HG02970 (cell line): Measurements from ENCODE around the gene SNAPC1.

Experiments used
- ATAC-seq: cut with Tn5 transposase; IDR thresholded peaks from one replicate; pipeline ENCODE4 v1.9.1; 2021; ENCODE audit warnings: mild to moderate bottlenecking, moderate library complexity, moderate number of reproducible peaks; ENCODE audit not compliant: unreplicated experiment, low FRiP score

The SNAPC1 gene

DNA sequence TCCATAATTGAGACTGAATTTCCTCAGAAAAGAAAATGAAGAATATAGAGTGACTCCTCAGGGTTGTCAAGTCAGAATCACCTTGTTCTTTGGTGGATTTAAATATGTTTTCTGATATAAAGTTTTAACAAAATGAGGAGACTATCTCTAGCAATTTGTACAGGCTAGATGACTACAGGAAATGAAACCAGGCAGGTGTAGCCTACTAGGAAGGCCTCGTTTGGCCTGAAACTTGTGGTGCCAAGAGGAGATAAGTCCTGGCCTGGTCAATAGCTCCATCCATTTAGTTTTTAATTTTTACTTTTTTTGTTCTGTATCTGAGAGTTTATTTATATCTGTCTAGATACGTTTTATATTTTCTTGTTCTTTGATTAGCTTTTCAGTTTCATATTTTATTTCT is 41.5 kb downstream of the SNAPC1 start:
- ATAC-seq = no peak

DNA sequence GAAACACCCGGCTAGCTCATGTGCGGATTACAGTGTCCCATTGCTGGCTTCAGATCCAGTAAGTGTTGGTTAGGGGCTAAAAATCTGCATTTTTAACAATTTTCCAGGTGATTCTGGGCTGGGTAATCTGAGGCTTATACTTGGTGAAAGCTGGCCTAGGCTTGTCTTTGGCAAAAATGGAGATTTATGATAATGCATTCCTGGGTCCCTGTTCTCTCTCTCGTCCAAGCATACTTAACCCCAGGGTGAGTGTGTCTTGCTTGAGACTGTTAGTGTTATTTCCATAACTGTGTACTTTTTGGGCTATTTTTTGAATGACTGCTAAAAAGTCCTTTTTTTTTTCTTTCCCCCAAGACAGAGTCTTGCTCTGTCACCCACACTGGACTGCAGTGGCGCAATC is 43.2 kb downstream of the SNAPC1 start:
- ATAC-seq = no peak

DNA sequence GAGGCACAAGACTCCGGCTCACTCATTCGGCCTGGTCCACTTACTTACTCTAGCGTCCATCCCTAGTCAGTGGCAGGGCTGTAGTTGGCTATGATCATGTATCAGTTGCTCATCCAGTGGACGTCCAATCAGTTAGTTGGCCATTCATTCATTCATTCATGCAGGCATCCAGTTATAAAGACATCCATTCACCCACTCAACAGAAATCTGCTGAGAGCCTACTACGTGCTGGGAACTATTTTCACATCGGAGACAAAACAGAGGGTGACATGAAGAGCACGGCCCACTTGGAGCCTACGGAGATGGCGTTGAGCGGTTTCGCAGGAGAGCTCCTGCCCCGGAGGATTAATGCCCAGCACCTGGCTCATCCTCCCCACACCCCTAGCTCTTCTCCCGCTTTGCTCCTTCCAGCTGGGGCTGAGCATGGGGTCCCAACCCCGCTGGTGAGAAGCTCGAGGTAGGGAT is 49.7 kb downstream of the SNAPC1 start:
- ATAC-seq = no peak

DNA sequence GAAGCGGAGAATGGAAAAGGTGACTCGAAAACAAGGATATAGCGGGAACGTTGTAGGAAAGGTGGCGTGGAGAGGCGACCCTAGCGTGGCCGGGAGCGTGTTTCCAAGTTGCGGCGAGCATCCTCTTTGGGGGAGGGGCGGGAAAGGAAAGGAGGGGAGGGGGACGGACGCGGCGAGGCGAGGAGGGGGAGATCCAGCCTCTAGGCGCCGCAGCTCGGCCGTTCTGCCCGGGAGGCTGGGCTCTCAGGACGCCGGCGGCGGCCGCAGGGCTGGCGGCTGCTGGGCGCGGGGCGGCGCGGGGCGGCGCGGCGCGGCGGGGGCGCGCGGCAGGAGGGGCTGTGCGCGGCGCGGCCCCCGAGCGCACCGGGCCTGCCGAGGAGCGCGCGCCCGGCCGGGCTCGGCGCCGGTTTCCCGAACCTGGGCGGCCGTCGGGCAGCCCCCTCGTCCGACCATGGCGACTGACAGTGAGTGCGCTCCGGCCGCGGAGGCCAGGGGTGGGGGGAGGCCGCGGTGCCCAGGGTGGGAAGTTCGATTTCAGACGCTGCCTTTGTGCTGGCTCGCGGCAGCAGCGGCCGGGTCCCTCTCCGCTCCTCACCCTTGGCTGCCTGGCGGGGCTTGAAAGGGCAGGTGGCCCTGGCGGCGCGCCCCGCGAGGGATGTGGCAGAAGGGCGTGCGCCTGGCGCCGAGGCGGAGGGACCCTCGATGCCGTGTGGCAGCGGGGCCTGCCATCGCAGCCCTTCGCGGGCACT is 50.3 kb downstream of the SNAPC1 start, which contains the start of gene SYT16:
TSS of gene SYT16 (plus strand) at position 357 of the 749 bp plus-strand sequence.
- ATAC-seq = no peak

DNA sequence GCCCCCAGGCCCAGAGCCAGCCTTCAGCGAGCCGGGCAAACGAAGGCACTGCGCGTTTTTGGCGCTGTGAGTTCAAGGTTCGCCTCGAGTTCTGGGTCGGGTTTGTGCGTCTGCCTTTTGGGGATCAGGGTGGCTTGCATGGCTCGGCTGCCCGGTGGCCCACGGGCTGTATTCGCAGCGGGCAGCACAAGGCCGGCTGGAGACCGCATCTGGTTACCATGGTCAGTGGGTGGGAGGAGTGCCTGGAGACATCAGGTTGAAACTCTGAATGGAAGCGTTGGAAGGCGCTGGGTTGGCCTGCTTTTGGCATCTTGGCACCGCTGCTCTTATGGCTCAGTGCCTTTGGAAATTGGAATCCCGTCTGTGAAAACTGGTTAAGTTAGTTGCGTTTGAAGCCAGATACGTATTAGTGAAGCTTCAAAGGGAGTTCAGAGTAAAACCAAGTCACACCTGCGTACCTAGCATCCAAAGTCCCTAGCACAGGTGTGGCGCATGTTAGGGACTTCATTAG is 50.9 kb downstream of the SNAPC1 start:
- ATAC-seq = no peak

DNA sequence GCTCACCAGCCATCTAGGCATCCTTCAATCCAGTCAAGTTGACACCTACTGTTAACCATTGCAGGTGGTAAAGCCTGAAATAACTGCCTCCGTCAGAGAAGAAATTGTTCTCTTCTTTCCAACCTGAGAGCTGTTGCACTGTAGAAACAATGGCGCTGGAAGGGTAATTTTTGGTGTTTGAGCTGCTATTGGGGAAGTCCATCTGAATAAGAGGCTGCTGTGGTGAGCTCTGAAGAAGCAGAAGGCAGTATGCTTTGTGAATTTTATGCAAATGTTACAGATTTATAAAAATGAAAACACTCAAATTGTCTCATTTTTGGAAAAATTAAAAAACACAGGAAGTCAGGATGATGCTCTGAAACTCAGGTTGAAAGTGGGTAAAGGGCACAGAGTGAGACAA is 60.2 kb downstream of the SNAPC1 start:
- ATAC-seq = no peak

DNA sequence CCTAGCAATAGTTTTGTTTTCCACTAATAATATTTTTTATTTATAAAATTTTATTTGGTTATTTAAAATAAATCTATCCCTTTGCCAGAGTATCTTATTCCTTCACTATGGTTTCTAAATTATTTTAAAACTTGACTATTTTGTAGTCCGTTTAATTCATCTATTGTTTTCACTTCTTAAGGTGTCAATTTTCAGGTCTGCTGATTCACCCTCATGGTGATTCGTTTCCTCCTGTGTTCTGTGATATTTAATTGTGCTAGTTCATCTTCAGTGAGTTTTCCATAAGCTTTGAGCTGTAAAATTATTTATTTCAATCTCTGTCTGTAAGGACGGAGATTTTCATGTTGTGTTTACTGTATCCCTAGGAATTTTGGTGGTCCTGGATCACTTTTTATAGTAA is 70.6 kb downstream of the SNAPC1 start:
- ATAC-seq = no peak

DNA sequence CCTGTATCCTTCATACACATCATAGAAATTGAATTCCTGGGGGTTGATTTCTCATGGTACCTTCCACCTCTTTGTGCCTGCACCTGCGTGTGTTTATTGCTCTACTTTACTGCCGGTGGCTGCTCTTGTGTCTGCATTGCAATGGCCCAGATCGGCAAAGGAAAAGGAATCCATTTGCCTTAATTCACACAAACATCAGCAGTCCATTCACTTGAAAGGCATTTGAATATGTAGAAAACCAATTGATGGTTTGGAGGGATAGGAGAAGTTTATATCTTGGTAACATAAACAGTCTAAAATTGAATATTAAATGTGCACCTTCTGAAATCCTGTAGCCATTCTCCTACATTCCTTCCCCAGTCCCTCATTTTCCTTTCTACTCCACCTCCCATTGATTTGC is 74.0 kb downstream of the SNAPC1 start:
- no peak for ATAC-seq

DNA sequence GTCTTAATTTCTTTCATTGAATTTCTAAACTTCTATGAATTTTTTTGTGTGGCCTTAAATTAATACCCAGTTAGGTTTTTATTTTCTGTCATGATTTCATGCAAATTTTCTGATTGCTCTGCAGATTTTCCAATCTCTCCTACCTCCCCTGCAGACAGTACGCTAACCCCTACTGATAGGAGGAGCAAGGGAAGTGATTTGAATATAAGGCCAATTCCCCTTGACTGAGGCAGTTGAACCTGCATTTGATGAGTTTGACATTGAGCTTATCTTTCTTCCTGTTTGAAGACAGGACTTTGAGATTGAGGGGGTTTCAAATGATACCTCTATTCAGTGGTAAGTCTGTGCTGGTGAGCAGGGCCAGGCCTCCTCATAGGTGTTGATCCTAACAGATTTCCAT is 74.6 kb downstream of the SNAPC1 start:
- ATAC-seq = no peak

DNA sequence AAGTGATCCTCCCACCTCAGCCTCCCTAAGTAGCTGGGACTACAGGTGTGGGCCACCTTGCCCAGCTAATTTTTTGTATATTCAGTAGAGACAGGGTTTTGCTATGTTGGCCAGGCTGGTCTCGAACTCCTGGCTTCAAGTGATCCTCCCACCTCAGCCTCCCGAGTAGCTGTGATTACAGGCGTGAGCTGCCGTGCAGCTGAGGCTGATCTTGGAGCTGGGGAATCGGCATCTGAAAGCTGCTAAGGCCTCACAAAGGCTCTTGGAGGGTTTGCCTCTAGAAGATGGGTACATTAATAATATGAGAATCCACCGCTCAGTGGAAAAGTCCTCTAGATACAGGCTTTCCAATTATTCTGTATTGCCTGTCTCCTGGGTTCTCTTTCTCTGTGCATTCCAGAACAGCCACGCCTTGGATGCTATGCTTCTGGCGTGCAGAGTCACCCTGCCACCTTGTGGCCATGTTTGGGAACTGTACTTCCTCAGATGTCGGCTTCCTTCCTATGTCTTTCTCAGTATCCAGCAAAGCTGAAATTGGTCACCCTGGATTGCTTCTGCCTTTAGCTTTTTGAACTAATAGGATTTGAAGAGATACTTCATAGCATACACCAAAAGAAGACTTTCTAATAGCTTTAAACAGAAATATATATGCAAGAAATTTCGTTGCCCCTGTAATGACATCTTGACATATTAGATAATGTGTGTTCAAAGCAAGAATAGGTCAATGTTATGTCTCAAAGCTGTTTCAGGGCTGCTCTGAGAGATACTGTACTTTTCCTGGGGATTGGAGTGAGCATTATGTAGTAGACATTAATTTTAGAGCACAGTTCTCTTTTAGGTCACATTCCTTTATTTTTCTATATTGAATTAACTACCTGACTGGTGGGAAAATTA is 75.4 kb downstream of the SNAPC1 start:
- ATAC-seq = no peak

DNA sequence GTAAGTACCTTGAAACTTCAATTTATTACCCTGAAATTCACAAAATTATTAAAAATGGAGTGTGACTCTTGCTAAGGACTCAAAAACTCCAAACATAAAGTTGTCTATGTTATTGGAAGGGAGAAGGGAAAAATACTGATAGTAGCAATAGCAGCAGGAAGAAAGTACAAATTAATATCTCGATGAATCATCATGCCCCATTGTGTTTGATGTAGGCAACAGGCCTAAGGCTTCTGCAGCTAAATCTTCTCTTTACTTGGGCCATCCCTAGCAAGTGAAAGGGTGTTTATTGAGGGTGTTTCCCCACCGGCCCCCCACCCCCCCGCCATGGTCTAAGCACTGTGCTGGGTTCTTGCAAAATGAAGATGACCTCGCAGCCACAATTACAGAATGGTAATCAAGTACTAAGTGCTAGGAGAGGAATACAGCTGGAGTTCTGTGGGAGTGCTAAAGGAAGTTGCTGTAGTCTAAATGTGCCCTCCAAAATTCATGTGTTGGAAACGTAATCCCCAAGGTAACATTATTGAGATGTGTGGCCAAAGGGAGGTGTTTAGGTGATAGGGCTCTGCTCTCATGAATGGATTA is 76.5 kb downstream of the SNAPC1 start:
- no peak for ATAC-seq

DNA sequence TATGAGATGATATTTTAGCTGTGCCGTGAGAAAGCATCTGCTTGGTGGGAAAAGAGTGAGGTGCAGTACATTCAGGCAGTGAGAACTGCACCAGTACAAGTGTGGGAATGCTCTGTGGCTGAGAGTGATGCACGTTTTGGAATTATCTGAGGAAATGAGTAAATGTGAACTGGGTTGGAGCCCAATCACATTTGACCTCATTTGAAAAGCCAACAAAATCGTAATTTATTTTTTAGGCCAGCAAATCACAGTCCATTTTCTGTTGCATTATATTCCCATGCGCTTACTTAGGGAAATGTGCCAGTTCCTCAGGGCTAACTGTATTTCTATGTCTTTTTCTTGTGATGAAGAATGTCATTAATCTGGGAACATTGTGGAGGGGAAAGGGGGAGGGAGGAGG is 77.3 kb downstream of the SNAPC1 start:
- ATAC-seq = no peak

DNA sequence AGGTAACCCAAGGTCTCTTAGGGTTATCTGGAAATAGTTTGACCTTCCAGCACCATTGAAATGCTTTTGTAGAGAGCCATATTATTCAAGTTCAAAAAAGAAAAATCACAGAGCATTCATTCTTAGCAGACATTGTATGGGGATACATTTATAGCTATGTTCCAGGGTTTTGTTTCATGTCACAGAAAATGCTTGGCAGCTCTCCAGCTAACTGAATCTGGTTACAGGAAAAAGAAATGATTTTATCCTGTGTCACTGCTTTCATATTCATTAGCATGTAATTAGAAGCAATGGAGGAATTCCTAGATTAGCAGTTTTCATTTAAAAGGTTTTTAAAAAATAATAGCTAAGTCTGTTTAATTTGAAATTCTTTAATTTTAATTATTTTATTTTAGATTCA is 78.9 kb downstream of the SNAPC1 start:
- ATAC-seq = no peak
